IPS-NIHi7 (cell line): ENCODE measurements around the gene ZFHX3.

Source experiments
- DNase-seq: peaks from one replicate; pipeline ENCODE4 v3.0.0; 2012; ENCODE audit warnings: mixed read lengths; ENCODE audit errors: extremely low spot score

Gene ZFHX3

DNA sequence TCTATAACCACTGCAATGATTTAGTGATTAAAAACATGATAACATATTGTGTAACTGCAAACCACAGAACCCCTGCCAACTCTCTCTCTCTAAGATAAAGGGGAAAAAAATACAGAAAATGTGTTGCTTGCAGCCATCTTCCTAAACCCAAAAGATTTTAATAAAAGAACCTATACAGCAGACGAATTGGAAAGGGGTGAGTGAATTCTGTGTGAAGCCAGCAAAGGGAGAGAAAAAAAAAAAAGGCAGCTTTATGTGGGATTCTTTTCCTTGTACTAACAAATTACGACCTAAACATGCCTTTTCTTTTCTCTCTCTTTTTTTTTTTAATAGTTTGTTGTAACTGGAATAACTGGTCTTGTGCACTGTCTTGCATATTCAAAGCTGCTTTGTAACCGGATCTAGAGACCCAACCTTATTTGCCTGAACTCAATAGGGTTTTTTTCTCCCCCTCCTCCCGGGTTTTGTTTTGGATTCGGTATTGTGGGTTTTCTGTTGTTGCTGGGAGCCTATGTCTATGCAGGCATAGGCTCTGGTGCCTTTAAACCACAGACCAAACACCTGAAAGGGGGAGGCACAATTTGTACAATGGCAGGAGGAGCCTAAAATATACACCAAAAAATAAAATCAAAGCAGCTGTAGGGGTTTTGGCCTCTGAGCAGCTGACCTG is 7.0 kb upstream of the ZFHX3 start:
- DNase-seq = no peak

DNA sequence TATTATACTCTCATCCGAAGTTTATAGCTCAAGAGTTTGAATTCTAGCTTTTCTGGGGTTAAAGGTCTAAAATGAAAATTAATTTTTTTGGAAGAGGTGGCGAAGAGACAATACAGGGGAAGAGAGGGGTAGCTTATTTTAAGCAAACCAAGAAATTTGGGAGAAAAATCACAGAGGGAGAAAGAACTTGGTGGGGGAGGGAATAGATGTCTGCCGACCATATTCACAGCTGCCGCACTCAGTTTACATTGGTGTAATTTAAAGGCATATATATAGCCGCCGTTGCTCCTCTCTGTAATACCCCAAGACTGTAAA is 6.5 kb upstream of the ZFHX3 start:
- no peak for DNase-seq

DNA sequence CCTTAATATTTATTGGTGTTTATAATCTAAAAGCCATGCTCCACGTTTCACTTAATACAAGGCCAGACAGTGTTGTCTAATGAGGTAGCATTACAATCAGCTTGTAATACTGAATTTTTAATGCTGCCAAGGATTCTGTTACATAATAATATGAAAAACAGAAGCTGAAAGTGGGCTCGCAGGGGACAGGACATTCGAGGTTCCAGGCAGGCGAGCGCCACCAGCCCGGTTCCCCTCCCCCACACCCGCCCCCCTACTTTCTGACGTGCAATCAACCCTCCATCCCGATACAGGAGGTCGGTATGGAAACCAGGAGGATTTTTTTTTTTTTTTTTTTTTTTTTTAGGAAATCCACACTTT is 6.2 kb upstream of the ZFHX3 start:
- DNase-seq = no peak

DNA sequence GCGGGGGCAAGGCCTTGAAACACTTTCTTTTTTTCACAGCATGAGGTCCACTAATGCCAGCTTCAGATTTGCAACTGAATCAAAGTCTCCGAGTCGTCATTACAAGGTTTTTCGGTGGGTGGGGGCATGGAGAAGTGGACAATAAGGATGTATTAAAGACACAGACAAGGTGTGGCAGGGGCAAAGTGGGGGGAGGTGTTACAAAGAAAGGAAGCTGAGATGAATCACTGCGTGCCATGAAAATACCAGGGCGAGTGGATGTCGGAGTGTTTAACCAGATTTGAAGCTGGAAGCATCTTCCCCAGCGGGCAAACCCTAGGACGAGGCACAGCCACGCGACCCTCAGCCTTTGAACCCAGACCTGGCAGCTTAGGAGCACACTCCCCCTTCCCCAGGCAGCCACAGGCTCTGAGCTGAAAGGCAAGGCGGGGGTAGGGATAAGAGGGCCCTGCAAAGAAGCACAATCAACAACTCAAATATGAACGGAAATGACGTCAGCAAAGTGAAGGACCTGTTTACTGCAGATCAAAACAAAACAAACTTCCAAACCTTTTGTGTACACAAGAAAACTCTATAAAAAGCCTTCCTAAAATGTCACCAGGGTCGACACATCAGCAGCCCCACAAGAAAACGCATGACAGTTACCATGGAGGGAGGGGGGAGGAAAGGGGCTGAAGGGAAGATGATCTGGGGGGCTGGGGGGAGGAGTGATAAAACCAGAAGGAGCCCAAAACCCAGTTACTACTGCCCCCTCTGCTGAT is 5.6 kb upstream of the ZFHX3 start:
- peak; percentile 30 for DNase-seq

- DNase-seq = no peak
Observed at GRCh38 chr16:73053038-73053363, 5.1 kb upstream of the ZFHX3 start.

DNA sequence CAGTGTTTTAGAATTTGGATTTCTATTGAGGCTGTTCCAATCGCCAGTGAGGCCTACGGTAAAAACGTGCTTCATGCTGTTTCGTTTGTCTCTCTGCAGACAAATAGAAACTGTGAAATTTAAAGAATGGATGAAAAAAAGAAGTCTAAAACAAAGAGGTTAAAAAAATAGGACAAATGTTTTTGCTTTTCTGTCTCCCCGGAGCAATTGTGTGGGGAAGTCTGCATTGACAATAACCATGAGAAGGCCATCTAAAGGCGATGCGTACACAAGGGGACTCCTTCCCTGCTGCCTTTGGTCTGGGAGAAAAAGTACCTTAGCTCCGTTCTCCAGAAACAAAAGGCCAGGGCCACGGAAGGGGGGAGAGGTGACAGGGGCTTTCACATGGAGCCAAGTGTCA is 4.6 kb upstream of the ZFHX3 start:
- peak; percentile 35 for DNase-seq

GRCh38 chr16:73051961-73052360 is 4.0 kb upstream of the ZFHX3 start:
- no peak for DNase-seq

- DNase-seq = no peak
Observed at GRCh38 chr16:73051226-73051625, 3.3 kb upstream of the ZFHX3 start.

GRCh38 chr16:73050201-73051099 is 2.5 kb upstream of the ZFHX3 start:
- DNase-seq = no peak

DNA sequence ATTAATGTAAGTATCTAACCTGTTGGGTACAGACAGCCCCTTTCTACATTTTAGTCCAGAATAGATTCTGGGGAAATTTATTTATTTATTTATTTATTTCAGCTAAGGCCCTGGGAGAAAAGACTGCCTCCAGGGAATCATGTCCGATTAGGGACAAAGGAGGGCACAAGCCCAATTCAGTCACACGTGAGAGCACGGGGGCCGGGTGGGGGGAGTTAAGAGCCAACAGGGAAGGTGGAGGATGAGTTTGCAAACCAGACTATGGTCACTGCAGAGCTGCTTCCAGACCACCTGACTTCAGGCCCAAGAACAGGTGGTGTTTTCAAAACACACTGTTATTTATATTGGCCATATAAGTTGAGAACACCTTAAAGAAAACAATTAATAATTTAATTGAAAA is 1.6 kb upstream of the ZFHX3 start:
- DNase-seq = no peak

DNA sequence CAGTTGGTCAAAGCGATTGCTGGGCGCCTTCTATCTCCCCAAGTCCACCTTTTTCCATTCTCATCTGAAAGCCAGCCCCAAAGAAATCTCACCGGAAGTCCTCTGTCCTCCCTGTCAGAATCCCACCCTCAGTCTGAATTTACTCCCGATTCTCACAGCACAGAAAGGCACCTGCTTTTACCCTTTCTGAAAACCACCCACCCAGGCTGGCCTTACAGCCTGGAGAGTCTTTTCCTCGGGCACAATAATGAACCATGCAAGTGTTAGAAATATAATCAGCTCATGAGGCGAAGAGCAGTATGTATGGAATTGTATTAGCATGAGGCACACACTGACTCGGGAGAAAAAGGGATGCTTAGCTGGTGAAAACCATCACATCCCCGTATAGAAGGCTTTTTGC is 1.2 kb upstream of the ZFHX3 start:
- no peak for DNase-seq

DNA sequence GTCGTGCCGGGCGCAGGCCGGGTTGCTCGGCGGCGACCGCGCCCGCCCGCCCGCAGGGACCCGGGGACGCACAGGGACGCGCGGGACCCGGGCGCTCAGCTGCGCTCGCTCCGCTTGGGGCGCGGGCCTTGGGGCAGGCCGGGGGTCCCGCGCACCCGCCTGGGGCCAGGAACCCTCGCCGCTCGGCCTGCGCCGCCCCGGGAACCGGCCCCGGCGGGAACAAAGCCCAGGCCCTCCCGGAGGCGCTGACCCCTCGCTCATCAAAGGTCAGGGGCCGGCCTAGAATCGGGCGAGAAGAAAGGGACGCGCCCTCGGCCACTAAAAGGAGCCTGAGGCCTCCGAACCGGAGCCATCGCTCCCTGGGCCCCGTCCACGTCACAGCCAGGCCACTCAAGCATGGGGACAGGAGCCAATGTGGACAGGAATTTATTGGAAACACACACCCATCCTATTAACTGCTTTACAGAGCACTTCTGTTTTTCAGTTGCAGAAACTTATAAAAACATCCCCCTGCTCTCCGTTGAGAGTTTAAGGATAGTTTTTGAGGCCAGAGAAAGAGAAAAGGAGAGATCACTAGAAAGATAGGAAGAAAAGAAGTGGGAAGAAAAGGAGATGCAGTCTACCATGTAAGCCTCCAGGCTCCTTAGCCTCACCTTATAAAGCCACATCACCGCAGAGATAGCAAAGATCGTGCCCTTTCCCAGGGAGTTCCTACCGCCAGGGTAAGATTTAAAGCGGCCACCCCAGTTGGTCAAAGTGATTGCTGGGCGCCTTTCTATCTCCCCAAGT is 558 bp upstream of the ZFHX3 start:
- DNase-seq = no peak

- DNase-seq = no peak
Observed at GRCh38 chr16:73047221-73047535, 750 bp downstream of the ZFHX3 start.

DNA sequence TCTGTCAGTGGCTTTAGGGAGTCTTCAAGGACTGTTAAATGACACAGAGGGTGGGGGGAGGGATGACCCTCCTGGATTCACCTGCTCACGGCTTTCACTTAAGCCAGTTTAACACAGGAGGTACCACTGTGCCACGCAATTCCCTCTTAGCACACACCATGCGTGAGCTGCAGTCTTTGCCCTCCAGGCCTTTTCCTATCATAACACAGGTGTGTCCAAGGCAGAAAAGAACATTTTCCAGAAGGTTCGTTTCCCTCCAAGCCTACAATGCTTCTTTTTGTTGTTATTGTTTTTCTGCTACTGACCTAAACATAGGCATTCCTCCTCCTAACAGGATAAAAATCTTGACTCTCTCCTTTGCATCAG is 1.1 kb downstream of the ZFHX3 start:
- no peak for DNase-seq

- no peak for DNase-seq
Observed at GRCh38 chr16:73046202-73046848, 1.6 kb downstream of the ZFHX3 start.

DNA sequence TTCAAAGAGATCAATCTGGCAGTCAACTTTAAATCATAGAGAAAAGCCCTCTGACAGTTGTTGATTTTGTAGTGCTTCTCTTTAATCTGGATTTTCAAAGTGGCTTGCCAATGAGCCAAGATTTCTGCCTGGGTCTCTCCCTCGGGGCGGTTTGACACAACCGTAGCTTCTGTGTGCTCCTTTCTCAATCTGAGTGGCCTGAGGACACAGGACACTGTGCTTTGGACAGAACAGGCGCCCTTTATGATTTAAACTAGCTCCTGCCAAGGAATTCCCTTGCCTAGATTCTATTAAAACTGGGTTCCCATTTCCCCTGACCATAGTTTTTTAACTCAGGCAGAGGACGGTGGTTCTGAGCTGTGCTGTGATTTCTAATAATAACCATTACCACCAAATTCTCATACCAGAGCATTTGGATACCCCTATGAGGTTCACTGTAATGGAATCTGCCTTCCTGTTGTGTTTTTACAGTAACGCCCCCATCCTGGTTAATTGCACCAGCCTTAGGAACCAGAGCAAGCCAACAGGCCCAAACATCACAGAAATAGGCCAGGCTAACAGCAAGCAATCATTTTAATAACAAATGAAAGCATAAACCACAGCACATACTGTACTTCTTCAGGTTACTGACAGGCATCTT is 4.0 kb downstream of the ZFHX3 start:
- no peak for DNase-seq

GRCh38 chr16:73042807-73043206 is 5.1 kb downstream of the ZFHX3 start:
- DNase-seq = no peak

DNA sequence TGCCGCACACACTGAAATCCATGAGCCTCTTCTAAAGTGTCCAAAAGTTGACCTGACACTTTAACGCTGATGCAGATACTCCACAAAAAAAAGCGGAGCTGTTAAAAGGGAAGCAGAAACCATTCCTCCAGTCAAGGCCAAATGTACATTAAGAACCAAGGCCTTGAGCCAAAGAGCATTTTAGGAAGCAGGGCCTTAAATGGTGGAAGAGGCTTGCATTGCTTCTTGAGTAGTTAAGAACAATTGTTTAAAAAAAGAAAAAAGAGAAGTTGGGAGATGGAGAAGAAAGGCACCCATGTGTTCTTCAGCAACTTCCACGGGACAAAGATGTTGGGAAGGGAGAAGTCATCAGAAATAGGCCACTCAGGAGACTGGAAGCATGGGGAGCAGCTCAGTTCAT is 6.3 kb downstream of the ZFHX3 start:
- no peak for DNase-seq

DNA sequence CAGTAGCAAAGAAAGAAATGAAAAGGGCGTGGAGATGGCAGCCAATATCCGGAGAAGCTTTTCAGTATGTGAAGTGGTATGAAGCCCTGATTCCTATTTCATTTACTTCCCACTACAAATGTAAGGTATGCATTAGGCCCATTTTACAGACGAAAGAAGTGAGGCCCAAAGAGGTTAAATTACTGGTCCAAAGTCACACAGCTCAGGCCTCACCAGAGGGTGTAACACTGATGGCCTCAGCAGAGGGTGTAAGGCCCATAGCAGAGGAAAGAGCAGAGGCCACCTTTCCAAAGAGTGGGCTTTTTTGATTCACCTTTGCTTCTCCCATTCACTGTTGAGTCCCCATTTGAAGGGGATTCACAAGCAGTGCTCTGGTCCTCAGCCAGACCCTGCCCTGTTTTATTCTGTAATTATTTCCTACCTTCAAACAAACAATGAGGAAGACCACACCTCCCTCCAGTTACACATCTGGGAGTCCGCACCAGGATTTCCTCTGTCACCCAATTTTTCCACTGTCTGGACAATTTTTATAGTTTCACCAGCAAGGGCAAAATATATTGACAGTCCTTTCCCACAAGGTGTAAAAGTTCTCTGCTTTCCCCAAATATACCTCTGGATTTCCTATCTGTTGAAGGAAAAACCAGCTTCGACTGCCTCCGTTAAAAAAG is 7.1 kb downstream of the ZFHX3 start:
- DNase-seq = no peak

- DNase-seq = peak; percentile 59
Observed at GRCh38 chr16:73040136-73040535, 7.8 kb downstream of the ZFHX3 start.
